ENCODE results near the gene DOC2B.

DNA sequence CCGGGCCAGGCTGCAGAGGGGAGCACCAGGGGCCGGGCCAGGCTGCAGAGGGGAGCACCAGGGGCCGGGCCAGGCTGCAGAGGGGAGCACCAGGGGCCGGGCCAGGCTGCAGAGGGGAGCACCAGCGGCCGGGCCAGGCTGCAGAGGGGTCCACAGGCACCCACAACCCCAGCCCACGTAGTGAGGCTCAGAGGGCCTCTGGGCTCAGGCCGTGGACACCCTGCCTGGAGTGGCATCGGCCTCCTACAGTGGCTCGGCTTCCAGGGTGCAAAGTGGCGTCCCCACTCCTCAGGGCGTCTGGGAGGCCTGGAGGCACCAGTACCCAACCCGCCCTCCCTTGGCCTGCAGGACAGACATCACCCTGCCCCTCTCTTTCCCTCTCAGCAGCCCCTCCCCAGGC lies 9.6 kb downstream of the DOC2B start:
- no peak for TF ChIP-seq CTCF (IDR thresholded peaks at IDR 0.05)
- TF ChIP-seq POLR2A (IDR thresholded peaks at IDR 0.05): no peak

All from thyroid gland (tissue), 4 donors.